Endodermal cell (in vitro differentiated cells): ENCODE measurements around the gene CSTPP1. TPM values are rescaled to one million over a fixed set of nuclear protein-coding genes. Genes with fewer than 3 reads are reported as not detected.

Experiments used
- DNase-seq: peaks from one replicate; pipeline ENCODE4 v3.0.0-alpha.2; 2017
- H3K27ac ChIP-seq: 2 replicates; pipeline ENCODE4 v1.5.1; 2013; ENCODE audit warnings: mild to moderate bottlenecking, low read depth, low read length, moderate library complexity
- H3K27me3 ChIP-seq: 2 replicates; pipeline ENCODE4 v1.6.1; 2013; ENCODE audit warnings: mild to moderate bottlenecking, low read length, moderate library complexity; ENCODE audit not compliant: insufficient read depth, control insufficient read depth, poor library complexity, severe bottlenecking
- H3K36me3 ChIP-seq: 2 replicates; pipeline ENCODE4 v1.7.0; 2013; ENCODE audit warnings: mild to moderate bottlenecking, low read length, moderate library complexity; ENCODE audit not compliant: control insufficient read depth, insufficient read depth
- H3K4me1 ChIP-seq: one replicate; pipeline ENCODE4 v1.7.0; 2013; ENCODE audit warnings: low read length; ENCODE audit not compliant: control insufficient read depth, insufficient read depth
- H3K4me3 ChIP-seq: 2 replicates; pipeline ENCODE4 v1.5.1; 2013; ENCODE audit warnings: mild to moderate bottlenecking, low read length, moderate library complexity
- H3K9ac ChIP-seq: 2 replicates; pipeline ENCODE4 v1.6.1; 2013; ENCODE audit warnings: mild to moderate bottlenecking, low read length, moderate library complexity; ENCODE audit not compliant: poor library complexity, severe bottlenecking; ENCODE audit errors: extremely low read depth
- H3K9me3 ChIP-seq: 2 replicates; pipeline ENCODE4 v1.6.1; 2013; ENCODE audit warnings: mild to moderate bottlenecking, low read length, moderate library complexity; ENCODE audit not compliant: control insufficient read depth
- H3K27ac Mint-ChIP-seq: 2 replicates; pipeline ENCODE4 v1.8.0; 2020; ENCODE audit warnings: mixed read lengths
- H3K27me3 Mint-ChIP-seq: 2 replicates; pipeline ENCODE4 v1.8.0; 2021; ENCODE audit warnings: mild to moderate bottlenecking, mixed read lengths; ENCODE audit not compliant: insufficient read depth
- H3K36me3 Mint-ChIP-seq: 2 replicates; pipeline ENCODE4 v1.8.0; 2020; ENCODE audit warnings: low read depth, mixed read lengths
- H3K4me1 Mint-ChIP-seq: 2 replicates; pipeline ENCODE4 v1.8.0; 2020; ENCODE audit warnings: mixed read lengths
- H3K4me3 Mint-ChIP-seq: 2 replicates; pipeline ENCODE4 v1.8.0; 2020; ENCODE audit warnings: mild to moderate bottlenecking, moderate library complexity, mixed read lengths
- H3K9me3 Mint-ChIP-seq: 2 replicates; pipeline ENCODE4 v1.8.0; 2020; ENCODE audit warnings: mild to moderate bottlenecking, mixed read lengths
- WGBS, 2 experiments: methylation state at CpG; one replicate each; pipeline versions ENCODE4 v1.1.5 to v1.1.7; 2013; ENCODE audit warnings: missing lambda C conversion rate in 2 of 2, mixed read lengths in 1 of 2; ENCODE audit not compliant: insufficient coverage in 1 of 2, insufficient read length in 1 of 2; 5-methylcytosine and 5-hydroxymethylcytosine counted together
- total RNA-seq, 2 donors: library from RNA; stranded (reverse); fragmentation: NEBNext Ultra II Directional in 1 of 2; extraction: Animal tissue kit (Norgen Biotek cat#: 25700) in 1 of 2; gene quantifications; 2 replicates in 1 of 2; 3 replicates in 1 of 2; pipeline ENCODE4 v1.2.1, GENCODE V29; 2021
- TF ChIP-seq, protein P1 (sequence below): fragments of 200-600 bp; sonication (generic); conservative IDR thresholded peaks from 2 replicates; pipeline ENCODE4 v1.5.0; 2021; ENCODE audit warnings: antibody characterized with exemption, mild to moderate bottlenecking

CSTPP1 gene
- total RNA-seq, 2 donors from 2014 or later = 46.7 to 57.6 TPM

DNA sequence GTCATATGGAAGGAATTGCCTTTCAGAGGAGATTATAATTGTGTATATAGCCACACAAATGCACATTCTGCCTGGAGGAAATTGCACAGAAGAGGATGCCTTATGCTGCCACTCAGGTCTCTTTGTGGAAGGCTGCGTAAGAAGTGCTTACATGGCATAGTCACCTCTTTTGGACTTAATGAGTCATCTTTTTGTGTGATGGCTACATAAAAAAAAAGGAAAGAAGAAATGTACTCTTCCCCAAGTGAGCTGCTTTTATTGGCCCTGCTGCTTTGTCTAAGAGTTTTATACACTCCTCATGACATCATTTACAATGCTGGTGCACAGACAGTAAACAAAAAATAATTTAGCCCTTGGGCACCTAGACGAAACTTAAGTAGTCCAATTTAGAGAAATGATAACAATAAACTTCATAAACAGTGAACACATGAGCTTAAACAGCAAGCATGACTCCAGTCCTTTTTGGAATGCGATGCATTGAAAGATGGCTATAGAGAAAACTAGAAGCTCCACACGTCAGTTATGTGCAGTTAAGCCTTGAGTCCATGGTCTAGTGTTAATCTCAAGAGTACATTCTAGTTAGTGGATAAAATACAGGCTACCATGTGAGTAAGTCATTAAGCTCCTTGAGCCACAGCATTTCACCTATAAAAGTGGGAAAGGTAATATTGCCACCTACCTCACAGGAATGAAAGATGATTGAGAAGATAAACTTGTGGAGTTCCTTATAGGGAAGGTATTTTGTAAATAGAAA, 12.0 kb downstream of the CSTPP1 start:
- Histone ChIP-seq H3K9ac (no peak overlapping the region), H3K4me3 (no peak overlapping the region), H3K27ac (peak overlapping the region; percentile 14), H3K27me3 (peaks cover 43% of the 10 kb centered on the region), H3K9me3 (no peaks in the 10 kb centered on the region), H3K4me1 (peaks cover 16% of the 10 kb centered on the region), H3K36me3 (no peaks in the 10 kb centered on the region)
- peaks cover 10% of the 10 kb centered on the region for H3K27me3 Mint-ChIP-seq
- H3K4me1 Mint-ChIP-seq = peaks cover 49% of the 10 kb centered on the region
- 74 to 92% methylated on average over 4 of the region's 4 CpGs for WGBS, 2 experiments
- H3K4me3 Mint-ChIP-seq = no peak overlapping the region
- H3K9me3 Mint-ChIP-seq = no peaks in the 10 kb centered on the region
- peaks cover 15% of the 10 kb centered on the region for H3K36me3 Mint-ChIP-seq
- no peak for DNase-seq
- TF ChIP-seq, protein P1, sequence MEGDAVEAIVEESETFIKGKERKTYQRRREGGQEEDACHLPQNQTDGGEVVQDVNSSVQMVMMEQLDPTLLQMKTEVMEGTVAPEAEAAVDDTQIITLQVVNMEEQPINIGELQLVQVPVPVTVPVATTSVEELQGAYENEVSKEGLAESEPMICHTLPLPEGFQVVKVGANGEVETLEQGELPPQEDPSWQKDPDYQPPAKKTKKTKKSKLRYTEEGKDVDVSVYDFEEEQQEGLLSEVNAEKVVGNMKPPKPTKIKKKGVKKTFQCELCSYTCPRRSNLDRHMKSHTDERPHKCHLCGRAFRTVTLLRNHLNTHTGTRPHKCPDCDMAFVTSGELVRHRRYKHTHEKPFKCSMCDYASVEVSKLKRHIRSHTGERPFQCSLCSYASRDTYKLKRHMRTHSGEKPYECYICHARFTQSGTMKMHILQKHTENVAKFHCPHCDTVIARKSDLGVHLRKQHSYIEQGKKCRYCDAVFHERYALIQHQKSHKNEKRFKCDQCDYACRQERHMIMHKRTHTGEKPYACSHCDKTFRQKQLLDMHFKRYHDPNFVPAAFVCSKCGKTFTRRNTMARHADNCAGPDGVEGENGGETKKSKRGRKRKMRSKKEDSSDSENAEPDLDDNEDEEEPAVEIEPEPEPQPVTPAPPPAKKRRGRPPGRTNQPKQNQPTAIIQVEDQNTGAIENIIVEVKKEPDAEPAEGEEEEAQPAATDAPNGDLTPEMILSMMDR = no peak
- no peak overlapping the region for H3K27ac Mint-ChIP-seq

DNA sequence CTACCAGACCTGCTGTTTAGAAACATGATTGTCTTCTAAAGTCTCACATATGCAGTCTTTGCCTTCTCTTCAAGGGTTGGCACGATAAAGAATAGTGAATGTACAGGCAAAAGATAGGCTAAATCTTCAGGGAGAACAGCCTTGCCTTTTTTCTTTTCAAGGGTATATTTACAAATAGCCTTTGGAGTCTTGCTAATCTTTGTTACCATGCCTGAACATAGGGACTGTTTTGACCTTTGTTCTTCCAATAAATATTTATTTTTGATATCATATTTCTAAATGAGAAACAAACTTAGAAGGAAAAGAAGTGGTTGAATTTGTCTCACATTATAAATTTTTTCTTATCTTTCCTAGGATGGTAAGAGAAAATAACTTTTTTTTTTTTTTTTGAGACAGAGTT, 12.7 kb downstream of the CSTPP1 start:
- H3K27ac Mint-ChIP-seq = no peak overlapping the region
- peaks cover 51% of the 10 kb centered on the region for H3K4me1 Mint-ChIP-seq
- peaks cover 16% of the 10 kb centered on the region for H3K4me1 ChIP-seq

DNA sequence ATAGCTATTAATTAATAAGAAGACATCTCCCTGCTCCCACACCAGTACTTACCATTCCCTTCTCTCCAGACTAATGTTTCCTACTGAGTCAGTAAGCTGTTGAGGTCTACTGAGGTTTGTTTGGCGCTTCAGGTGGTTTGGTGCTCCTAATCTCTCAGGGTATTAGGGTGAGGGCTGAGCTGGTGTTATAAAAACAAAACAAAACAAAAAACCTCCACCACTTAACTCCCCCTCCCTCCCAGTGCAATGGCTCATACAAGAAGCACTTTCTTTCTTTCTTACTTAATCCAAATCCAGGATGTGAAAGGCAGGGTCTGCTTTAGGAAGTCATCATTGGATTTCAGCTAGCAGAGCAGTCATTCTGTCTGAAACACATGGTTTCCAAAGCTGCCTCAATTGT, 15.3 kb downstream of the CSTPP1 start:
- H3K36me3 ChIP-seq = peaks cover 3% of the 10 kb centered on the region
- H3K27me3 ChIP-seq = peaks cover 17% of the 10 kb centered on the region
- Mint-ChIP-seq H3K9me3 (no peaks in the 10 kb centered on the region), H3K4me1 (peaks cover 45% of the 10 kb centered on the region), H3K4me3 (no peak overlapping the region), H3K27ac (no peak overlapping the region), H3K36me3 (peaks cover 18% of the 10 kb centered on the region), H3K27me3 (peaks cover 7% of the 10 kb centered on the region)
- no peak overlapping the region for H3K4me3 ChIP-seq
- H3K27ac ChIP-seq = no peak overlapping the region
- H3K9ac ChIP-seq = no peak overlapping the region
- H3K4me1 ChIP-seq = peaks cover 16% of the 10 kb centered on the region
- TF ChIP-seq, protein P1 = no peak
- no CpG with 5 or more reads among the region's 1 CpG for WGBS, 2 experiments
- H3K9me3 ChIP-seq = no peaks in the 10 kb centered on the region
- DNase-seq = no peak

More for the DNA sequence above, 12.7 kb downstream of the CSTPP1 start:
- WGBS, 2 experiments = 100% methylated on average over 1 of the region's 1 CpG
- no peaks in the 10 kb centered on the region for H3K36me3 ChIP-seq
- Mint-ChIP-seq H3K36me3 (peaks cover 13% of the 10 kb centered on the region), H3K27me3 (peaks cover 10% of the 10 kb centered on the region), H3K4me3 (no peak overlapping the region), H3K9me3 (no peaks in the 10 kb centered on the region)
- H3K9me3 ChIP-seq = no peaks in the 10 kb centered on the region
- peaks cover 35% of the 10 kb centered on the region for H3K27me3 ChIP-seq
- H3K9ac ChIP-seq = no peak overlapping the region
- H3K4me3 ChIP-seq = no peak overlapping the region
- DNase-seq = no peak
- TF ChIP-seq, protein P1 = no peak
- H3K27ac ChIP-seq = no peak overlapping the region
